ENCODE data around the gene PTEN. TPM values are rescaled to one million over a fixed set of nuclear protein-coding genes. Genes with fewer than 3 reads are reported as not detected.

PTEN gene
- total and polyA plus RNA-seq, 4 donors, result 29.4 to 334 (median 64.1) TPM

DNA sequence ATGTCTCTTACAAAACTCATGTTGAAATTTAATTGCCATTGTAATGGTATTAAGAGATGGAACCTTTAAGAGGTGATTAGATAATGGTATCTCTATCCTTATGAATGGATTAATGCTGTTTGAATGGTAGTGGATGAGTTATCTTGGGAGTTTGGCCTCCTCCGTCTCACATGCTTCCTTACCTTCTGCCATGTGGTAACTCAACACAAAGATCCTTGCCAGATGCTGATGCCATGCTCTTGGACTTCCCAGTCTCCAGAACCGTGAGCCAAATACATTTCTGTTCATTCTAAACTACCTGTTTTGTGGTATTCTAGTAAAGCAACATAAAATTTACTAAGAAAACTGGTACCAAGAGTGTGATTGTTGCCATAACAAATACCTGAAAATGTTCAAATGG lies 23.2 kb downstream of the PTEN start:
- Histone ChIP-seq H3K9me3 (ENCODE audit: control insufficient read depth in 4 of 4, insufficient read depth in 3 of 4, low read length in 3 of 4) (peaks cover 0 to 3% (median 0%) of the 10 kb centered on the region in 4 donors), H3K36me3 (ENCODE audit: control insufficient read depth in 4 of 4, insufficient read depth in 4 of 4, low read length in 4 of 4) (peaks cover 5 to 31% (median 14%) of the 10 kb centered on the region in 4 donors), H3K9ac (ENCODE audit: insufficient read depth in 1 of 2, low read length in 2 of 2) (no peak overlapping the region), H3K27ac (ENCODE audit: low read depth in 1 of 2, low read length in 1 of 2) (no peak overlapping the region), H3K4me3 (no peak overlapping the region), H3K4me1 (ENCODE audit: control insufficient read depth in 5 of 5, insufficient read depth in 5 of 5, low read length in 5 of 5) (peaks cover 0 to 3% (median 0%) of the 10 kb centered on the region in 5 donors), H3K27me3 (ENCODE audit: control insufficient read depth in 3 of 3, insufficient read depth in 3 of 3, low read length in 2 of 3) (no peaks in the 10 kb centered on the region)
- DNase-seq (no peak), ATAC-seq (ENCODE audit: insufficient read depth, low FRiP score) (no peak)
- TF ChIP-seq, protein P1, sequence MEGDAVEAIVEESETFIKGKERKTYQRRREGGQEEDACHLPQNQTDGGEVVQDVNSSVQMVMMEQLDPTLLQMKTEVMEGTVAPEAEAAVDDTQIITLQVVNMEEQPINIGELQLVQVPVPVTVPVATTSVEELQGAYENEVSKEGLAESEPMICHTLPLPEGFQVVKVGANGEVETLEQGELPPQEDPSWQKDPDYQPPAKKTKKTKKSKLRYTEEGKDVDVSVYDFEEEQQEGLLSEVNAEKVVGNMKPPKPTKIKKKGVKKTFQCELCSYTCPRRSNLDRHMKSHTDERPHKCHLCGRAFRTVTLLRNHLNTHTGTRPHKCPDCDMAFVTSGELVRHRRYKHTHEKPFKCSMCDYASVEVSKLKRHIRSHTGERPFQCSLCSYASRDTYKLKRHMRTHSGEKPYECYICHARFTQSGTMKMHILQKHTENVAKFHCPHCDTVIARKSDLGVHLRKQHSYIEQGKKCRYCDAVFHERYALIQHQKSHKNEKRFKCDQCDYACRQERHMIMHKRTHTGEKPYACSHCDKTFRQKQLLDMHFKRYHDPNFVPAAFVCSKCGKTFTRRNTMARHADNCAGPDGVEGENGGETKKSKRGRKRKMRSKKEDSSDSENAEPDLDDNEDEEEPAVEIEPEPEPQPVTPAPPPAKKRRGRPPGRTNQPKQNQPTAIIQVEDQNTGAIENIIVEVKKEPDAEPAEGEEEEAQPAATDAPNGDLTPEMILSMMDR (IDR thresholded peaks at IDR 0.05; ENCODE audit: control extremely low read depth, extremely low read depth), result no peak
- 95 to 100% methylated on average over 2 of the region's 2 CpGs for whole genome bisulfite sequencing, 2 donors

DNA sequence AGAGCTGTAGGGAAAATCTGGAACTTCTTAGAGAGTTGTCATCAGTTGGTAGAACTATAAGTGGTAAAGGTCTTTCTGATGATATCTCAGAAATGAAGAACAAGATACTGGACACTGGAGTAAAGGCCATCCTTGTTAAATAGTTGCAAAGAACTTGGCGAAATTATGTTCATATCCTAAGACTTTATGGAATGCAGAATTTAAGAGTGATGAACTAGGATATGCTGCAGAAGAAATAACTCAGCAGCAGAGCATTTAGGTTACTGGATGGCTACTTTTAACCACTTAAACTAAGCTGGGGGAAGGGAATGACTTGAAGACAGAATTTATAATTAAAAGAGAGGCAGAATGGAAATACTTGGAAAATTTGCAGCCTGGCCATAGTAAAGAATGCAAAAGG lies 23.7 kb downstream of the PTEN start:
- WGBS, 2 donors, result 94 to 100% methylated on average over 1 of the region's 1 CpG
- TF ChIP-seq, protein P1 (IDR thresholded peaks at IDR 0.05; ENCODE audit: control extremely low read depth, extremely low read depth), result no peak
- ATAC-seq (ENCODE audit: insufficient read depth, low FRiP score), result no peak

DNA sequence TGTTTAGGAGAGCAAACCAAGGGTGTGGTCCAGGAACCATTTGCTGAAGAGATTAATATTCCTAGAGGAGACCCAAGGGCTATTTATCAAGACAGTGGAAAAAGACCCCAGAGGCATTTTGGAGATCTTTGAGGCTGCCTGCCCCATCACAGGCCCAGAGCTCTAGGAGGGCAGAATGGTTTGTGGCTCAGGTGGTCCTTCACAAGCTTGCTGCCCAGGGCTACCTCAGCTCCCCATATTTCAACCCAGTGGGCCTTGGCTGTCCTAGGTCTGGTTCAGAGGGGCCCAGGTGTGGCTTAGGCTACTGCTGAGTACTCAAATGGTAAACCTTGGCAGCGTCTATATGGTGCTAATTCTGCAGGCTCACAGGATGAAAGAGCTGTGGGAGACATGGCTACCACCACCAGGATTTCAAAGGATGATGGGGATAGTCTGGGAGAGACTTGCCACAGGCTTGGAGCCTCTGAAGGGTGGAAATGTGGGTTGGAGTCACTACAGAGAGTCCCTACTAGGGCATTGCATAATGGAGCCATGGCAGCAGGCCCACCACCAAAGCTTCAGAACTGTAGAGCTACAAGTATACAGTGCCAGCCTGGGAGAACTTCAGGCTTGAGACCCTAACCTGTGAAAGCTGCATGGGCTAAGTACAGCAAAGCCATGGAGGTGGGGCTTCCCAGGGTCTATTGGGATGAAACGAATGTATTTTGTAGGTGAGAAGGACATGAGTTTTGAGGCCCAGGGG lies 24.3 kb downstream of the PTEN start:
- no peaks in the 10 kb centered on the region for H3K27me3 ChIP-seq (ENCODE audit: control insufficient read depth in 3 of 3, insufficient read depth in 3 of 3, low read length in 2 of 3)
- peaks cover 5 to 31% (median 14%) of the 10 kb centered on the region in 4 donors for H3K36me3 ChIP-seq (ENCODE audit: control insufficient read depth in 4 of 4, insufficient read depth in 4 of 4, low read length in 4 of 4)
- H3K9me3 ChIP-seq (ENCODE audit: control insufficient read depth in 4 of 4, insufficient read depth in 3 of 4, low read length in 3 of 4), result peaks cover 0 to 3% (median 0%) of the 10 kb centered on the region in 4 donors
- DNase-seq (no peak), ATAC-seq (ENCODE audit: insufficient read depth, low FRiP score) (no peak)
- H3K9ac ChIP-seq (ENCODE audit: insufficient read depth in 1 of 2, low read length in 2 of 2), result no peak overlapping the region
- H3K4me3 ChIP-seq, result no peak overlapping the region
- H3K4me1 ChIP-seq (ENCODE audit: control insufficient read depth in 5 of 5, insufficient read depth in 5 of 5, low read length in 5 of 5), result peaks cover 0 to 7% (median 0%) of the 10 kb centered on the region in 5 donors
- 94 to 98% methylated on average over 2 of the region's 2 CpGs for WGBS, 2 donors
- H3K27ac ChIP-seq (ENCODE audit: low read depth in 1 of 2, low read length in 1 of 2), result no peak overlapping the region
- TF ChIP-seq, protein P1 (IDR thresholded peaks at IDR 0.05; ENCODE audit: control extremely low read depth, extremely low read depth), result no peak

More for the DNA sequence above, 23.7 kb downstream of the PTEN start:
- Histone ChIP-seq H3K27ac (ENCODE audit: low read depth in 1 of 2, low read length in 1 of 2) (no peak overlapping the region), H3K9me3 (ENCODE audit: control insufficient read depth in 4 of 4, insufficient read depth in 3 of 4, low read length in 3 of 4) (peaks cover 0 to 3% (median 0%) of the 10 kb centered on the region in 4 donors), H3K36me3 (ENCODE audit: control insufficient read depth in 4 of 4, insufficient read depth in 4 of 4, low read length in 4 of 4) (peaks cover 5 to 31% (median 14%) of the 10 kb centered on the region in 4 donors), H3K4me3 (no peak overlapping the region), H3K27me3 (ENCODE audit: control insufficient read depth in 3 of 3, insufficient read depth in 3 of 3, low read length in 2 of 3) (no peaks in the 10 kb centered on the region), H3K4me1 (ENCODE audit: control insufficient read depth in 5 of 5, insufficient read depth in 5 of 5, low read length in 5 of 5) (peaks cover 0 to 5% (median 0%) of the 10 kb centered on the region in 5 donors), H3K9ac (ENCODE audit: insufficient read depth in 1 of 2, low read length in 2 of 2) (no peak overlapping the region)
- no peak for DNase-seq

Data from lung (tissue), 12 donors.